NCI-H748 treated with DMSO at 0.1 percent for 48 hours (cell line): ENCODE results near the gene OSBPL2.

Experiments
- DNase-seq: peaks from one replicate; lab custom pipeline; 2025; lab: John Stamatoyannopoulos, UW

Gene OSBPL2

DNA sequence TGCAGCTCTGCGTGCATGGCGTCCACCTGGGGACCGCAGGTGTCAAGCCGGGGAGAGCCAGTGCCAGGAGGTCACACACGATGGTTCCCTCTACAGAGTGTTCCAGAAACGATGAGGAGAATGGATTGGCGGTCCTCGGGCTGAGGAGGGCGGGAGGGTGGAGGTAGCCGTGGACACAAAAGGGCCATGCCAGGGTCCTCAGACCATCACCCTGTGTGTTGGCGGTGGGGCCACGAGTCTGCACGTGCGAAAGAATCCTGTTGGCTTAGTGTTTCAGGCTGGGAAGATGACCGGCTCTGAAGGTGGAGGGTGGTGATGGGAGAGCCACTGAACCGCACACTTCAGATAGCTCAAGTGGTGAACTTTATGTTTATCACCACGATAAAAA is 31.9 kb upstream of the OSBPL2 start:
- DNase-seq, result no peak

DNA sequence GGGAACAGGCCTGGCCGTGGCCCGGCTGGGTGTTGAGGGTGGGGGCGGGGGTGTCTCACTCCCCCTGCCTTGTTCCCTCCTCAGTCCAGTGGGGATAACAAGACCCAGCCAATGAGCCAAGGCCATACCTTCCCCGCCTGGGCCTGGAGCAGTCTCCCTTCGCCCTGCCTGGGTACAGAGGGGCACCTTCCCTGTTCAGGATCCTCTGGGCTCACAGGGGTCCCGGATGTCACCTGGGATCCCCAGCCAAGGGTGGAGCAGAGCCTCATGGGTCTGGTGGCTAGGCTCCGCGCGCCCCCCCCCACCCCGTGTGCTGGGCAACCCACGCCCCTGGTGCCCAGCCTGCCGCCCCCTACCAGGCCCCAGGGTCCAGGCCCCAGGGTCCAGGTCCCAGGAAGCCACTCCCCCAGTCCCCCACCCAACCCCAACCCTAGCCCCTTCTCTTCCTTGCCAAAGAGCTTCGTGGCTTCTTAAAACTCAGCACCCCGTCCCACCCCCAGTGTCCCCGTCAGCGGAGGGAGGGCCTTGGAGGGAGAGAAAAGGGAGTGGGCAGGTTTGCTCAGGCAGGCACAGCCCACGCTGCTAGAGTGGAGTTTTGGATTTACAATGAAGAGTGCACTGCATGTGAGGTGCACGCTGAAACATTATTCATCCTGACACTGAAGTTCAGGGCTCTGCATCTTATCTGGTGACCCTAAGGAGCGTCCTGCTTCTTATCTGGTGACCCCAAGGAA is 30.1 kb upstream of the OSBPL2 start:
- DNase-seq, result no peak

DNA sequence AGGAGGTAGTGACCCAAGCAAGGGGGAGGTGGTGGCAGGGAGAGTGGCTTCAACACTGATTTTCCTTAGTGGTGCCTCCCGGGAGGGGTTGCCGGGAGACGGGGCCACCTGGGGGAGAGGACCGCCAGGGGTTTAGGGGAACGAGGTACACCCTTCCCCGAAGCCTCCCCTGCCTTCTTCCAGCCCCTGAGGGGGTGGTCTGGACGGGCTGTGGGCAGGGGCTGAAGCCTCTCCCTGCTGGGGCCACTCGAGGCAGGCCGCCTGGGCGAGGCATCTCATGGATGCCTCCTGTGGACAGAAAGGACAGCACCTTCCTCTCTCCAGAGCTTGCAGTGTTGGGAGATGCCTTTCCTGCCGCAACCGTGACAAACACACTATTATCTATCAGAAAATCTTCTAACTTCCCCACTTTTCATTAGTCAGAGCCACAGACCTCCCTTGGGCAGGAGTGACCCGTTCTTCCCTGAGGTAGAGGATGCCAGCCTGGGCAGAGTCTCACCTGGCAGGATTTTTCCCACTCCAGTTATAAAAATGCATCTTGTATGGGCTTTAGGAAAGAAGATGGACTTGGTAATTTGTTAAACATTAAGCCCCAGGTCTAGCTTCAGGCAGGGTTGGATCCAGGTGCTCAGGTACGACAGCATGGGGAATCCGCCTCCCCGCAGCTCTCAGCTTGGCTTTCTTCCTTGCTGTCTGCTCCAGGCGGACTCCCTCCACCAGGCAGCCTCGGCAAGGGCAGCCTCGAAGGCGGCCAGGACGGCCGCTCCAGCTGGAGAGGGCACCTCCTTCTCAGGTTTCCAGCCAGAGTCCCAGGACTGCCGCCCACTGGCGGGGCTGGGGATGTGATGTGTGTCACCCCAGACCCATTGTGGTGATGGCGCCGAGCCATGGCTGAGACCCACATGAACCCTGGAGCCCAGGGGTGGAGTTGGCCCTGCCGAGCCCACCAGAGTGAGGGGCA is 29.2 kb upstream of the OSBPL2 start:
- no peak for DNase-seq

DNA sequence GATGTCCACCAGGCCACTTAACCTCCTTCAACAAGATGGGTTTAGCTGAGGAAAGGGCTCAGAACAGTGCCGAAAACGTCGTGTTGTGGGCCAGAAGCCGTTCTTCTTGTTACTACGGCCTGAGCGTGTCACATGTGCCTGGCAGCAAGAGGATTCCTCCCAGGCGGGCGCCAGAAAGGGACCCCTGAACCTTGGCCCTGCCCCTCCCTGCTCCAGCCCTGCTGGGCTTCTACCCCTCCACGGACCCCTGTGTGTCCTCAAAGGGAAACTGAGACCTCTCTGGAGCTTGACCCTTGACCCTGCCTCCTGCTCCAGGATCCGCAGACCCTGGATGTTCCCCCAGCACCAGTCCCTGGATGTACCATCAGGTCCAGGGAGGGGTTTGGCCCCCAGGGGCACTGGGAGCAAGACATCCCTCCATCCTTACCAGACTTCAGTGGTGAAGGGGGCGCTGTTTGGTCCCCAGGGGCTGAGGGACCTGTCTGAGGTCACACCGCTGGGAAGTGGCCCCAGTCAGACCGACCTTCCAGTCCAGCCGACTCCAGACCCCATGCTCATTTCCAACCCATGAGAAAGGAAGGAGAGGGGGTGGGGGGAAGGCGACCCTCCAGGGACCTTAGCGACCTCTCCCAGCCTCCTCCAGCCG is 28.3 kb upstream of the OSBPL2 start:
- no peak for DNase-seq

DNA sequence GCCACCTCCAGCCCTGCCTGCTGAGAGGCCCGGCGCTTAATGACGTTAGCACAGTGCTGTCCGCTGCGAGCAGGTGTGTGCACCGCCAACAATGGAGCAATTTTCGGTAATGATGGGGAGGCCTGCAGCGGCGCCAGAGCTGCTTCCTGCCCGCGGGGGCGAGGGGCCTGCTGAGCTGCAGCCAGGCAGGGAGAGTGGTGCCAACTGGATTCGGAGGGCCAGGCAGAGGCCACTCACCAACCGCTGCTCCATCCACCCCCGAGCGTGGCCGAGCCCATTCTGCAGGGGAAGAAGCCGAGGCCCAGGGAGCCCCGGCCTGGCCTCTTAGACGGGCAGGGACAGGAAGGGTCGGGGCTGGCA is 27.8 kb upstream of the OSBPL2 start:
- DNase-seq, result peak; percentile 46

DNA sequence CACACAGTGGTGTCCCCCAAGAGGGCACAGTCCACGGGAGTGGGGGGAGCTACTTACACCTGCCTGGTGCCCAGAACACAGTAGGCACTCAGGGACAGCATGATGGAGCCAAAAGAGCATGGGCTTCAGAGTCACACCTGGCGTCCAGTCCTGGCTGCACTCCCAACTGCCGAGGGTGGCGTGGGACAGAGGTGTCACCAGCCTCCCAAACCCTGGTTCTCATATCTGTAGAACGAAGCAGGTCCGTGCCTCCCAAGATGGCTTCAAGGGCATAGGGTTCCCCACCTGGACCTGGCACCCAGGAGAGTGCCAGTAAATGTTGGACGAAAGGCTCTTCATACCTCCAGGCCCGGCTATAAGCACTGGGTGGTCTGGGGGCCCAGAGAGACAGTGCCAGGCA is 27.1 kb upstream of the OSBPL2 start:
- DNase-seq, result no peak

DNA sequence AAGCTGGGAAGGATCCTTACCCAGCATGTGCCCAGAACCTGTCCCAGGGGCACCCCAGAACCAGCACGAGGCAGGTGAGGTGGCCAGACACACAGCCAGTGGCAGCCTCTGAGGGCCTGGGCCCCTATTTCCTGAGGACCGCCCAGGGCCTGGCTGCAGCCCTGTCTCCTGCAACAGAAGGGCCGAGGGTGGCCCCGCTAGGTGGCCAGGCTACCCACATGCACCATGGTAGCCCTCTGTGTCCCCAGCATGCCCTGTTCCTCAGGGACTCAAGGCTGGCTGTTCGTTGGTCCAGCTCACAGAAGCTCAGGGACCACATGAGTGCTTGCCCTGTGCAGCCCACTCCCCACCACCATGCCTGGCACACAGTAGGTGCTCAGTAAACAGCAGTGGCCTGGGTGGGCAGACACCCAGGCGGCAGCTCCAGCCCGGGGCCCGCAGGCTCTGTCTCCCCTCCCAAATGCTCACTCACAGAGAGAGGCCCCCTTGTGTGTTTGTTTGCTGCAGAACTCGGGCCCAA is 26.5 kb upstream of the OSBPL2 start:
- no peak for DNase-seq

DNA sequence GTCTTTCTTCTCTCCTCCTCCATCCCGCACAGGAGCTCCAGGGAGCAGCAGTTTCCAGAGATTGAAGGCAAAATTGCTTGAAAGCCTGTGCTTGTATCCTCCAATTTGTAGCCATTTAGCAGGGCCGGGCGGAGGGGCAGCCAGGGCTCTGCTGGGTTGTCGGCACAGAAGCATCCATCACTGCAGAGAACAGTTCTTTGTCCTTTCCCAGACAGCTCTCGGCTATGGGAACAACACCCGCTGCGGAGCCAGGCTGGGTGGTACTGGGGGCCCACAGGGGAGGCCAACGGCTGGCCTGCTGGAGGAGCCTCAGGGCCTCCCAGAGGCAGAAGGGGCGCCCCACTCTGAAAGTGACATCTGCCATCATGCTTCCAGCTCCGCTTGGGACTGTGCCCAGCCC is 26.0 kb upstream of the OSBPL2 start:
- DNase-seq, result no peak

DNA sequence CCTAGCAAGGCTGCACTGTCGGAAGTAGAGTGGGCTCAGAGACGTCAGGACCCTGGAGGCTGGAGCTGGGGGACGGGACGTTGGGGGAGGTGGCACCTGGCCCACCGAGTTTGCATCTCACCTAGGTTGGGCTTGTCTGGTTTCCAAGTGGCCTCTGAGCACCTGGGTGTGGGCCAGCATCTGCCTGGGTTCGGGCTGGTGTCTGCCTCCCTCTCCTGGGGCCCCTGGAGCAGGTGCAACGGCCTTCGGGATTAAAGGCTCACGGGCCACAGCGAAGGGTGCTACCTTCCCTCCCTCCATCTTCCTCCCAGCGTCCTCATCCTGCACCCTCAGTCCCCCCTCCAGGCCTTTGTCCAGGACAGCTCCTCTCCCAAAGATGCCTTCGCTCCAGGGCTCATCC is 24.3 kb upstream of the OSBPL2 start:
- DNase-seq, result no peak

DNA sequence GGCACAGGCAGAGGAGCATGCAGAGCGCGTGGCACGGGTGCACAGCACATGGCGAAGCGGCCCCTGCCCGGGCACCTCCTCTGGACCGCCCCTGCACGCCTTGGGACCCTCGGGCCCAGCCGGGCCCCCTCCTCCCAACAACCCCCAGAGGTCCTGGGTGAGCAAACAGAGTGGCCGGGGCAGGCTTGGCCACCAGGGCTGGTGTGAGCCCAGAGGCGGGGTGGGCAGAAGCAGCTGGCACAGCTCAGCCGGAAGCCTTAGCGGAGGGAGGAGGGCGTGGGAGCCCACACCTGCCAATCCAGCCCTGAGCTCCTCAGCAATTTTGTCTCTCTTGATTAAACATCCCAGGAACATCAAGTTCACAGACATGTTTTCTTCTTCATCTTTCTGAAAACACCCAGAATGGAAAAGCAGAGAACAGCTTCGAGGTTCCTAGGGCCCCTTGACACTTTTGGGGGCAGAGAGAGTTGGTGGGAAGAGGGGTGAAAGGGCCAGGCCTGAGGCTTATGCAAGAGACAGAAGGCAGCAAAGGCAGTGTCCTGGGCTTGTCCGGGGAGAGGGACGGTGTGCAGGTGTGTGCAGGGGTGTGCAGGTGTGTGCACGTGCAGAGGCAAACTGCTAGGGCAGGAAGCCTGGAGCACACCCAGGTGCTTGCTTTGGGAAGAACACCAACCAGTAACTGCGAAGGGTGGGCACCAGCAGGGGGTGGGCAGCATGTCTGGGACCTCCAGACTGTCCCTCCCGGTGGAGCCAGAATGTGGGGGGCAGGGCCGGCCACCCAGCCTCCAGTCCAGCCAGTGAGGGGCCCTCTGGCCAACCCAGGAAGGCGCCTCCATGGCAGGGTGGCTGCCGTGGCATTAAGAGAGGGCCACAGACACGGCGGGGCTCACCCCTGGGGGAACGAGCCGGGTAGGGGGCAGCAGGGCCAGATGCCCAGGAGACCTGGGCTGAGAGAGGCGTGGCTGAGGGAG is 23.0 kb upstream of the OSBPL2 start:
- no peak for DNase-seq

DNA sequence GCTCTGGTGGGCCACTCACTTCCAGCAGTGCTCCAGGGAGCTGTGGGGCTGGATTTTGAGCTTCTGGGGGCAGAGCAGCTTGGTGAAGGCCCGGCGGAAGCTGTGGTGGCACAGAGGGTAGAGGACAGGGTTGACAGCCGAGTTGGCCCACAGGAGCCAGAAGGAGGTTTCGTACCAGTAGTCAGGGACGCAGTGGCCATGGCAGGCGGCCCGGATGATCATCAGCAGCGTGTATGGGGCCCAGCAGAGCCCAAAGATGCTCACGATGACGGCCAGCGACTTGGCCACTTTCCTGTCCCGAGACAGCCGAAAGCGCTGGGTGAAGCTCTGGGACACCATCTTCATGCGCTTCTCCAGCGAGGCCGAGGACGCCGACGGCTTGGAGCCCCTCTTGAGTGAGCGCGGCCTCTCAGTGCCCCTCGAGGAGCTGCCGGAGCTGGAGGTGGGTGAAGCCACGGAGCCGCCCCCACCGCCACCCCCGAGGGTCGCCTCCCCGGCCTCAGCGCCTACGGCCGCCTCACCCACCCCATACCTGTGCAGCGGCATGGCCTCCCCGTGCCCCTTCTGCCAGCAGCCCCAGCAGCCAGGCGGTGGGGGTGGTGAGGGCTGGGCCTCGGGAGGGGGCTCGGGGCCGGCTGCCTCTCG is 22.2 kb upstream of the OSBPL2 start:
- DNase-seq, result no peak

DNA sequence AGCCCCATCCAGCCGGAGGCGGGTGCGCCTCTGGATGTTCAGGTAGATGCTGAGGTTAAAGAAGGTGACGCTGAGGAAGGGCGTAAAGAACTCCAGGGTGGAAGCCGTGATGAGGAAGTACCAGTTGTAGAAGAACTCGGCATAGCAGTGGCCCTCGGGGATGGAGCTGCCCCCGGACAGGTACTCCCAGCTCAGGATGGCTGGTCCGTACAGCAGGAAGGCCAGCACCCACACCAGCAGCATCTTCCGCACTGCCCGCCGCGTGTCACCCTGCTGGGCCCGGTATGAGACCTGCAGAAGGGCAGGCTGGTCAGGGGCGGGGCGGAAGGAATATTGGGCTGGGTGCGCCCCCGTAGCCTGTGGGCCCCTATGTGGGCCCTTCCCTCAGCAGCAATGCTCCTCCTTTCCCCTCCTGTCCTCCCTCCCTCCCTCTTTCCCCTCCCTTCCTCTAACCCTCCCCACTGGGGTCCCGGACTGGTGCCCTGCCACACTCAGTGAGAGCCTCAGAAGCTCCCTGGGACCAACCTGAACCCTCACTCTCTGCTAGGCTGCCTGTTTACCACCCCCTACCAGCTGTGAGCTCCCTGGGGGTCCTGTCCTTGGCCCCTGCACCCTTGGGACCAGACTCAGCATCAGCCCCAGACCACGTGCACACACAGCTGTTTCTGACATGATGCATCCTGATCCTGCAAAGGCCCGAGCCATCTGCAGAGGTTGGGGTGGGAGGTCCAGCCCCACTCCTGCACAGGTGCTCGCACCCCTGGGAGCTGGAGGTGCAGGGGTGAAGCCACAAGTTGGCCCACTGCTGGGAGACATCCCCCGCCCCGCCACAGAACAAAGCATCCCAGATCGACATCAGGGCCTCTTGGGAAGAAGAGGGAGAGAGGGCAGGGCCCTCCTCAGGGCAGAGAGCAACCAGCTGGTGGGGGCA is 21.4 kb upstream of the OSBPL2 start:
- no peak for DNase-seq

DNA sequence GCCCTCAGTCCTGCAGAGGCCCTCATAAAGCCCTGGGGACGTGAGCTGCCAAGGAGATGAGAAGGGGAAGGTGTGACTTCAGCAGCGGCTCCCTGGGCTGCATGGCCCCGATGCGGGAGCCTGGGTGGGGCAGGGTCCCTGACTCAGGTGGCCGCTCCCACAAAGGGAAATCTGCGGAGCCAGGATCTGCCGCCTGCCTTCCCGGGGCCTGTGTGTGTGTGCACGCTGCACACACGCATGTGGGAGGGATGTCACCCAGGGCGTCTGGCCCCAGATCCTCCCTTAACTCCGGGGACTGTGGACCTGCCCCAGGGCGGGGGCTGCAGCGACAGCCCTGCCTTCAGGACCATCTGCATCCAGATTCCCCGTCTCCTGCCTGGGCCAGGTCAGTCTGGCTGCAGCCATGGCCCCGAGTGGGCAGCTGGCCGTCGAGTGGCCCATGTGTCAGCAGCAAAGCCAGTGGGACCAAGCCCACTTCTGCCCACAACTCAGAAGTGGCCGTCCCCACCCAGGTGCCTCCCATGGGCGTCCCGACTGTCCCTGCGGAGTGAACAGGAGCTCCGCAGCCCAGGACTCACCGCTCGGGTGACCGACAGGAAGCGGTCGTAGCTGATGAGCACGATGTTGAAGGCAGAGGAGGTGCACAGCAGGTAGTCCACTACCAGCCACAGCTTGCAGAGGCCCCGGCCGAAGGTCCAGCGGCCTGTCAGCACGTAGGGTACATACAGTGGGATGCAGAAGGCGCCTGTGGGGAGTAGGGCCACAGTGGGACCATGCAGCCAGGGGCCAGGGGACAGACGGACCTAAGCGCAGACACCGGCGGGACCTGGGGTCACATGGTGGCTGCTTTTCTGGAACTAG is 20.2 kb upstream of the OSBPL2 start:
- DNase-seq, result no peak

DNA sequence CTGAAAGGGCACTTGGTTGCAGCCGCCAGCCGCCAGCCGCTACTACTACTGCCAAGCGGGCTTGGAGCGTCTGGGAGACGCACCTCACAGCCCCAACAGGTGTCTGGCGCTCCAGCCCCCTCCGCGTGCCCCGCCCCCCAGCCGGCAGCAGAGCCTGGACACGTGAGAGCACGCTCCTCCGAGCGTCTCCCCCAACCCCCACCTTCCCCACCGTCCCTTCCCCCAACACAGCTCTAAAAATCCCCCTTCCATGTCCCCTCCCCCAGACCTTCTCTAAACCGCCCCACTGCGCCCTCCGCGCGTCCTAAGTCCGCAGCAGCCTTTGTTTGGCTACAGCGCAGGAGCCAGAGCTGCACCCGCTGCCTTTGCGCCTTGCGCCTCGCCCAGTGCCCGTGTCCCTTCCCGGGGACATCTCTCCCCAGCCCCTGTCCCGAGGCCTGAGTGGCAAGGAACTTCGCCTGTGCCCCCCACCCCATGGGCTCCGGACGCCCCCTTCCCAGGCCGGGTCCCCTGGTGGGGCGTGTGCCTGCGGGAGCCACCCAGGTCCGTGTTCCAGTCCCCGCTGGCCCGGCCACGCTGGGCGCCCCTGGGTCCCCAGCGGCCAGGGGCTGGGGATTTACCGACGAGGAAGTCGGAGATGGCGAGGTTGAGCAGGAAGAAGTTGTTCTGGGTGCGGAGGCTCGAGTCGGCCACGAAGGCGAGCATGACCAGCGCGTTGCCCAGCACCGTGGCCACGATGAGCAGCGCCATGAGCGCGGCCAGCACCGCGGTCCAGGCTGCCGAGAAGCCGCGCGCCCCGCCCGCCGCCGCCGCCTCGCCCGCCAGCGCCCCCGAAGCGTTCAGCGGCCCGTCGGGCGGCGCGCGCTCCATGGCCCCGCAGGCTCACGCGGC is 19.0 kb upstream of the OSBPL2 start:
- DNase-seq, result no peak

DNA sequence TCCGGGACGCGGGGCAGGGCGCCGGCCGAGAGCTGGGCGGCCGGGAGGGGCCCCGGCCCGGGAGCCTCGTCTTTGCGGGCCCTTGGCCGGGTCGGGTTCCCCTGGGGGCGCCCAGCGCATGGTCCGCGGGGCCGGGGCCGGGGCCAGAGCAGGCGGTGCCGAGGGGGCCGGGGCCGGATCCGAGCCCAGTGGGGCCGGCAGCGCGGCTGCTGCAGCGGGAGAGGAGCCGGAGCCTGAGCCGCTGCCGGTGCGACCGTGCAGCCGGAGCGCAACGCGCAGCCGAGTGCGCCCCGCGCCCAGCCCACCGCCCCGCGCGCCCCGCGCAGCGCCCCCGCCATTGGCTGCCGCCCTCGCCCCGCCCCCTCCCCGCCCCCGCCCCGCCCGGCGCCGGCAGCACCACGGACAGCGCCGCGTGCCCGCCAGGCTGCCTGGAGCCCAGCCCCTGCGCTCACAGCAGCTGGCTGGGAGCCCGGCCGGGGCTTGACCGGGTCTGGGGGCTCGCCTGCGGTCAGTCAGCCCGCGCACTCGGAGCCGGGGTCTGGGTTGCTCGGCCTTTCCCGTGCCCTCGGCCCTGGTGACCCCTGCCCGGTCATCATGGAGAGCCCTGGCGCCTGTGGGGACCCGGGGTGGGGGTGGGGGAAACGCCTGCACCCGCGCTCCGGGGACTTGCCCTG is 18.2 kb upstream of the OSBPL2 start, which contains the start of gene HRH3:
Gene HRH3, minus strand, starts transcription at position 287 of the 674 bp plus-strand sequence. CDS start 308 bp downstream, outside the sequence.
- no peak for DNase-seq

DNA sequence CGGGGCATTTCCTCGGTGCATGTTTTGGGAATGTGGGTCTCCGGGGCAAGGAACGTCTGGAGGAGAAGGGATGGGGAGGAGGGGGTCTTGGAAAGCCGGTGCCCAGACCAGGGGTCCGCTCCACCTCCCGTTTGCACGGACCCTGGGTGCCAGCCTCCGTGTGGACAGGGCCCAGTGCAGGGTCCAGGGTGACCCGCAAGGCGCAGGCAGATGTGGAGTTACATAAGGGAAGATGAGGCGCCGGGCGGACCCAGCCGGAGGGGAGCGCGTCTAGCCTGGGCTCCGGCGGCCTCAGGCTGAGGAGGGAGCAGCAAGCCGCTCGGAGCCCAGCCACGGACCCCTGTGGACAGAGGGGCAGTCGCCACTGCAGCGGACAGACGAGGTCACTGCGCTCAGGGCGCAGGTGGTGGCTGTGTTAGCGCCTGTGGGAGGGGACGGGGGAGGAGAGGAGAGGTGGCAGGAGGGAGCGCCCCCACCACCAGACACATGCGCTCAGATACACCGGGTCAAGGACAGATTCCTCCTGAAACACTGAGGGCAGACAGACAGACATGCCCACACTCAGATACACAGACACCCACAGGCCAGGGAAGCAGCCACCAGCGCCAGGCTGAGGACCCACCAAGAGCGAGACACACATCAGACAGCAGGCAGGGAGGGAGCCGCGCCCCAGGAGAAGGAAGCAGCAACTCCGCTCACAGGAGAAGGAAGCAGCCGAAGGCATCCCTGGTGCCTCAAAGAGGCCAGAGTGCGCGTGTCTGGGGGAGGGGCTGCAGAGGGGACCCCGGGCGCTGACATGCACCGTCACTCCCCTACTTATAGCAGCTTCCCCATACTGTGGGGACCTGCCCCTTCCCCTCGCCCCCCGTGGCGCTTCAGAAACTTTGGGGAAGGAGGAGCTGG is 17.4 kb upstream of the OSBPL2 start:
- DNase-seq, result no peak
